HG03460 (cell line): ENCODE results near the gene RFLNA.

Source experiments
- ATAC-seq: cut with Tn5 transposase; IDR thresholded peaks from one replicate; pipeline ENCODE4 v1.9.1; 2021; ENCODE audit not compliant: unreplicated experiment

The RFLNA gene

GRCh38 chr12:124302807-124303578, 8.1 kb downstream of the RFLNA start:
- no peak for ATAC-seq

DNA sequence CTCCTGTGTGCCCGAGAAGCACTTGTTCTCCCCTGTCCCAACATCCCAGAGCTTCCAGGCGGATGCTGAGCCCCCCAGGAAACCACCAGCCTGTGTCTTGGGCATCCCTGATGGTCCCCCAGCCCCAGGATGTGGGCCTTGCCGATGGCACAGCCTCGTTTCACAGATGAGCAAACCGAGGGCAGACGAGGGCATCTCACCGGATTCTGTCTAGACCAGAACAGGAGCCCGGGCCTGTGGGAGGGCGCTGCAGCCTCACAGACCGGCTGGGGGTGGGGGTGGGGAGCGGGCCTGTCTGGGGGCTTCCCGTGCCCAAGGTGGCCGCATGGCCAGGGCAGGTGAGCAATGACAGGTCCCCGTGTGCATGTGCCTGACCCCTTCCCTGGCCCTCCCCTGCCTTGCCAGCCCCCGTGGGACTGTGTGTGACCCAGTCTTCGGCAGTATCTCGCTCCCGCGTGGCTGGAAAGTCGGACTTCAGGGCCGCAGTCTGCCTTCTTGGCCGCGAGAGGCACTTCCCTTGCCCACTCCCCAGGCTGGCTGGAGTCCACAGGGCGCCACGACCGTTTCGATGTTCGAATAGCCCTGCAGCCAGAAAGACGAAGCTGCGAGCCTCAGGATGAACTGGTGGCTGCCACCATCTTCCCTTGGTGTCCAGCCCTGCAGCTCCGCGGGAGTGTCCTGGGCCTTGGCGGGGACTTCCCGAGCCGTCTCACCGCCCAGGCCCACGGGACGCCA, 8.9 kb downstream of the RFLNA start:
- ATAC-seq: no peak

- ATAC-seq: no peak
Measured at GRCh38 chr12:124304314-124304790, 9.5 kb downstream of the RFLNA start.

GRCh38 chr12:124305136-124305535, 10.2 kb downstream of the RFLNA start:
- ATAC-seq: no peak

- no peak for ATAC-seq
Measured at GRCh38 chr12:124305776-124306685, 11.1 kb downstream of the RFLNA start.

DNA sequence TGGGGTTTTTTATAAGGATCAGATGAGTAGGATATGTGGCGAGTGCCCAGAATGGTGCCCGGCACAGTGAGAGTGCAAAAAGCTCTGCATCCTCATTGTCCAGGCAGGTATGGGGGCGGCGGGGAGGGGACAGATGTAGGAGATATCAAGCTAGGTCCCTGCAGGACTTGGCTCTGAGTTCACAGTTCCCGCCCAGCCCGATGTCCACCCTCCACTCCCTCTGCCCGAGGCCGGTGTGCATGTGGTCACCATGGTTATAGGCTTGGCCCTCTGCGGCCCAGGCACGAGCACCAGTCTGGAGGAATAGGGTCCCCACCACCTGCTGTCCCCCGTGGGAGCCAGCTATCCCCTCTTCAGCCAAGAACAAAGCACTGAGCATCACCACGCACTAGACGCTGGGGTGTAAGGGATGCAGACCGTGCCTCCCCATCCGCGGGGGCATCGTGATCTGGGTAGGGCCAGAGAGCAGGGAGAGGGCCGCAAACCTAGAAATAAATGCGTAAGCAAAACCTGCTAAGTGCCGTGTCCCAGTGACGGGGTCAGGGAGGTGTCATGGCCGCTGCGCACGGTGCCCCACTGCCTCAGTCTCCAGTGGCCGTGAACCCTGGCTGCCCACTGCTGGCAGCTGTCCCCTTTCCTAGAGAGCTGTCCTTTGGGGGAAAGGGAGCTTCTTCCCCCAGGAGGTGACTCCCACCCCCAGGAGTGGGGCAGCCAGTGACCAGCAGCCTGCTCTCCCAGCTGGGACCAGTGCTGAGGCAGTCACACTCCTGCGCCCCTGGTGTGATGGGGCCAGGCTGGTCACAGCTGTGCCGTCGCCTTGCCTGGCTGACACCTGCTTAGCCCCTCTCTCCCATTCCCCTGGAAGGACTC, 12.0 kb downstream of the RFLNA start:
- no peak for ATAC-seq

DNA sequence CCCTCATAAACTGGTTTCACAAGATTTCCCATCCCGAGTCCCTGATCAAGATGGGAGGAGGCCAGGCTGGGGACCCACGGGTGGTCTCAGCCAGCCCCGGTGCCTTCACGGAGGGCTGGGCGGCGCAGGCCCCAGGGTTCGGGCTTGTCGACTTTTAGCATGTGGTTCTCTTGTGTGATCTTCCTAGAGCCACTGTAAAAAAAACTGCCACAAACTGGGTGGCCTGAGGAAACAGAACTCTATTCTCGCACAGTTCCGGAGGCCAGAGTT, 12.6 kb downstream of the RFLNA start:
- ATAC-seq: no peak

GRCh38 chr12:124308741-124309140, 13.8 kb downstream of the RFLNA start:
- no peak for ATAC-seq

GRCh38 chr12:124309231-124309630, 14.3 kb downstream of the RFLNA start:
- no peak for ATAC-seq

DNA sequence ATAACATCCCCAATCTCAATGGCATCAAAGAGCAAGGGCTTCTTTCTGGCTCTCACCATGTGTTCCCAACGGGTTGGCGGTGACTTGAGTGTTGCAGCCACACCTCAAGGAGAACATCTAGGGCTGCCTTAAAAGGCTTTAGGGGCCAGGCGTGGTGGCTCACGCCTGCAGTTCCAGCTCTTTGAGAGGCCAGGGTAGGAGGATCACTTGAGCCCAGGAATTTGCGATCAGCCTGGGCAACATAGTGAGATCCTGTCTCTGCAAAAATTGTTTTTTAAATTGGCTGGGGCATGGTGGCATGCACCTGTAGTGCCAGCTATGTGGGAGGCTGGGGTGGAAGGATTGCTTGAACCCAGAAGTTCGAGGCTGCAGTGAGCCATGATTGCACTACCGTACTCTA, 14.9 kb downstream of the RFLNA start:
- no peak for ATAC-seq

DNA sequence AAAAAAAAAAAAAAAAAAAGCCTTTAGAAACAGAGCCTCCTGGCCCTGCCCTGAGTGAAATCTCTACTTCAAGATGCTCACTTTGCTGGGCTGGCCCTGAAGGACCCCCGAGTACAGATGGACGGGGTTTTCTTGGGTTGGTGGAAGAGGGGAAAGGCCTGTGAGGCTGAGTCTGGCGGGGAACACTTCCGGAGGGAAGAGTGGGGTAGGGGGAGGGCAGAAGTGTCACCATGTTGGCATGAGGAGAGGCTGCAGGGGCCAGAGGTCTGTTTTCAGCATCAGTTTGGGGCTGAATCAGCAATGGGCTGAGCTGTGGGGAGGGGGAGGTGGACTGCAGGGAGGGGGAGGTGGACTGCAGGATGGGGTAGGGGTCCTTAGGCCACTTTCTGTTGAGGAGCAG, 15.3 kb downstream of the RFLNA start:
- no peak for ATAC-seq

GRCh38 chr12:124310785-124311184, 15.9 kb downstream of the RFLNA start:
- ATAC-seq: no peak

DNA sequence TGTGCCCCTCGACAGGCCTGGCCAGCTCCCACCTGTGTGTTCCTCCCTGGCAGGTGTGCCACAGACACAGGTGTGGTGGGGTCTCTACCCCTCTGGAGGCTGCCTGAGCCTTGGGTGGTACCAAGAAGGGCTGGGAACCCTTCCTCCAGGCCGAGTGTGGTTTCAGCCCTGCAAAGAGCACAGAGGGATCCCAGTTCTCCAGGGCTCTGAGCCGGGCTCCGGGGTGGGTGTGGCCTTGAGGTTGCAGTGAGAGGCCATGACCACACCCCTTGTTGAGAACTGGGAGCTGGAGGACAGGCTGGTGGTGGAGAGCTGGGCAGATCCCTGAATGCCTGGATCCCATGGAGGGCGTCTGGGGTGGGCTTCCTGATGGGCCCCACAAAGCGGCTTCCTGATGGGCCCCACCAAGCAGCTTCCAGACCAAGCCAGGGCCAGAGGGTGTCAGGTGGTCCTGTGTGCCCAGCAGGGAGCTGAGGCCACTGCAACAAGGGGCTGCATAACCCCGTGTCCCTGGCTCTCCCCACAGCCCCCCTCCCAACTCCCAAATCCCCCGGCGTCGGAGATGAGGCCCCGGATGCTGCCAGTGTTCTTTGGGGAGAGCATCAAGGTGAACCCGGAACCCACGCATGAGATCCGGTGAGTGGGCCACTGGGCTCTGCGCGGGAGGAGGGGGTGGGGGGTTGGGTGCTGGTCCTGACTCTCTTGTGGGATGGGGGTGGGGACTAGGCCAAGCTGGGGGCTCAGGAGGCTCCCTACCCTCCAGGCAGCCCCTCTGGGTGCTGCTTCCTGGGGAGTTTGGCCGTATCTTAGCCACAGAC, 16.6 kb downstream of the RFLNA start:
- no peak for ATAC-seq

GRCh38 chr12:124312601-124313000, 17.7 kb downstream of the RFLNA start:
- no peak for ATAC-seq

- no peak for ATAC-seq
Measured at GRCh38 chr12:124314207-124314606, 19.3 kb downstream of the RFLNA start.

GRCh38 chr12:124314766-124315165, 19.9 kb downstream of the RFLNA start:
- no peak for ATAC-seq

- no peak for ATAC-seq
Measured at GRCh38 chr12:124315372-124316044, 20.6 kb downstream of the RFLNA start.

DNA sequence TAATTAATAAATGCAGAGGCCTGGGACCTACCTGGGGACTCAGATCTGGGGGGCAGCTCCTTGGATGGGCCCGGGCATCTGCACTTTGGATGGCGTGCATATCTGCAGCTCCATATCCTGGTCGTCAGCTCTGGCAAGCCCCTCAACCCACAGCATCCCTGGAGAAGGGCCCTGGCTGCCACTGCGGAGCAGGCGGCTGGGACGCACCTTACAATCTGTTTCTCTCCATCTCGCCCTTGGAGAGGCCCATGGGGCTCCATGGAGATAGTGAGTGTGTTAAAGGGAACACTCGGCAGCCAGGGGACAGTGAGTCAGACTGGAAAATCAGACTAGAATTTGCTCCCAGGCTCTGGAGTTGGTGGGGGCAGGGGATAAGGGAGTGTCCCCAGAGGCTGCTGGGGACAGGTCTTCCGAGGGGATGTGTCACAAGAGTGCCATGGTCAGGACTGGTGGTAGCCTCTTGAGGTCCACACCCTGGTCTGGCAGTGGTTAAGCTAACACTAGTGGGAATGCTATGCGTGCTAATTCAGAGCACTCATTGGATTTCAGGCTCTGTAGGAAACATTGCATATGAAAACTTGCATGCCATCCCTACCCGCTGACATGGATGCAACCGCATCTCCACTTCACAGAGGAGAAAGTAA, 21.5 kb downstream of the RFLNA start:
- no peak for ATAC-seq

DNA sequence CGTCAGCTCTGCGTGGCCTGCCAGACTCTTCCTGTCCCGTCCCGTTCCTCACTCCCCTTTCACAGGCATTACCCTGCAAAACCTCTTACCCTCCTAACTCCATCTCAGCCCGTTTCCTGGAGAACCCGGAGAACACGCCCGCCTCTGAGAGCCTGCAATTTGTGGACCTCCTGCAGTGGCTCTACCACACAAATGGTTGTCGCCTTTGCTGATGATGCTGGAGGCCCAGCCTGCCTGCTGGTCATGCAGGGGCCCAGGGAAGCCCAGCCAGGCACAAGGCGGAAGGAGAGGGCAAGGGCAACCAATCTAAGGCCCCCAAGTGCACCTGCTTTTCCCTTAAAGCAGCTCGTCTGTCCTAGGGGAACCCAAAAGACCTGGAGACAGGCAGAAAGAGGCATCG, 22.5 kb downstream of the RFLNA start:
- ATAC-seq: no peak
